ENCODE measurements around the gene LCT. TPM values are rescaled to one million over a fixed set of nuclear protein-coding genes. Genes with fewer than 3 reads are reported as not detected.

Gene LCT
- total RNA-seq, 6 experiments from 2014 or later: not detected

- Mint-ChIP-seq H3K27me3 (ENCODE audit: insufficient read depth) (peaks cover 2% of the 10 kb centered on the region; the same call in 1 of the 2 replicates), H3K4me1 (ENCODE audit: low read depth) (peaks cover 46% of the 10 kb centered on the region), H3K36me3 (ENCODE audit: low read depth) (peaks cover 39% of the 10 kb centered on the region), H3K4me3 (peak overlapping the region; percentile 92), H3K9me3 (no peaks in the 10 kb centered on the region), H3K27ac (peak overlapping the region; percentile 70)
- DNase-seq: peak; percentile 17
- peak; percentile 37 for TF ChIP-seq CTCF (IDR thresholded peaks at IDR 0.05)
Observed at GRCh38 chr2:135744760-135745314, 92.1 kb downstream of the LCT start.

- no peak for DNase-seq
- H3K27ac Mint-ChIP-seq: peak overlapping the region; percentile 78
- no peaks in the 10 kb centered on the region for H3K9me3 Mint-ChIP-seq
- peaks cover 30% of the 10 kb centered on the region for H3K36me3 Mint-ChIP-seq (ENCODE audit: low read depth)
- H3K4me3 Mint-ChIP-seq: peak overlapping the region; percentile 92
- TF ChIP-seq CTCF (IDR thresholded peaks at IDR 0.05): no peak
- H3K27me3 Mint-ChIP-seq (ENCODE audit: insufficient read depth): peaks cover 2% of the 10 kb centered on the region; the same call in 1 of the 2 replicates
- peaks cover 46% of the 10 kb centered on the region for H3K4me1 Mint-ChIP-seq (ENCODE audit: low read depth)
Observed at GRCh38 chr2:135743860-135744259, 93.1 kb downstream of the LCT start.

- peak overlapping the region; percentile 96 for H3K27ac Mint-ChIP-seq
- no peak for TF ChIP-seq CTCF (IDR thresholded peaks at IDR 0.05)
- DNase-seq: peak; percentile 44
- peaks cover 42% of the 10 kb centered on the region for H3K4me1 Mint-ChIP-seq (ENCODE audit: low read depth)
- peaks cover 29% of the 10 kb centered on the region for H3K36me3 Mint-ChIP-seq (ENCODE audit: low read depth)
- peaks cover 2% of the 10 kb centered on the region; the same call in 1 of the 2 replicates for H3K27me3 Mint-ChIP-seq (ENCODE audit: insufficient read depth)
- peak overlapping the region; percentile 92 for H3K4me3 Mint-ChIP-seq
- no peaks in the 10 kb centered on the region for H3K9me3 Mint-ChIP-seq
Observed at GRCh38 chr2:135742325-135742757, 94.6 kb downstream of the LCT start.

- peak; percentile 99 for DNase-seq
- Mint-ChIP-seq H3K36me3 (ENCODE audit: low read depth) (peaks cover 26% of the 10 kb centered on the region), H3K4me3 (peak within 1 kb of the TSS; percentile 92), H3K27ac (peak within 1 kb of the TSS; percentile 96), H3K27me3 (ENCODE audit: insufficient read depth) (peaks cover 2% of the 10 kb centered on the region; the same call in 1 of the 2 replicates), H3K9me3 (no peaks in the 10 kb centered on the region), H3K4me1 (ENCODE audit: low read depth) (peaks cover 39% of the 10 kb centered on the region)
- peak; percentile 72 for TF ChIP-seq CTCF (IDR thresholded peaks at IDR 0.05)
Observed at GRCh38 chr2:135741395-135742324, 95.3 kb downstream of the LCT start, which contains the start of gene UBXN4. Gene UBXN4 (plus strand): TSS chr2:135741855. CDS start chr2:135741930, 75 bp downstream.

- H3K4me3 Mint-ChIP-seq: peak overlapping the region; percentile 92
- no peaks in the 10 kb centered on the region for H3K9me3 Mint-ChIP-seq
- peaks cover 20% of the 10 kb centered on the region for H3K36me3 Mint-ChIP-seq (ENCODE audit: low read depth)
- DNase-seq: no peak
- H3K27me3 Mint-ChIP-seq (ENCODE audit: insufficient read depth): peaks cover 2% of the 10 kb centered on the region; the same call in 1 of the 2 replicates
- peak overlapping the region; percentile 96; the same call in 1 of the 2 replicates for H3K27ac Mint-ChIP-seq
- peaks cover 32% of the 10 kb centered on the region for H3K4me1 Mint-ChIP-seq (ENCODE audit: low read depth)
- no peak for TF ChIP-seq CTCF (IDR thresholded peaks at IDR 0.05)
Observed at GRCh38 chr2:135741043-135741394, 96.0 kb downstream of the LCT start.

All from HFFc6 (cell line).